Endothelial cell of umbilical vein (primary cell): ENCODE data around the gene ZNHIT3.

Source experiments
- MYC ChIP-seq: IDR thresholded peaks from one replicate; pipeline ENCODE4 v1.6.1; 2011; ENCODE audit warnings: mild to moderate bottlenecking, low read depth, low read length
- POLR2A ChIP-seq: IDR thresholded peaks from 2 replicates; pipeline ENCODE4 v1.6.1; 2012; ENCODE audit warnings: low read depth, mild to moderate bottlenecking, control low read depth, low read length
- TF ChIP-seq, protein P1 (sequence below), 2 donors: IDR thresholded peaks; 1 replicate in 1 of 2; 2 replicates in 1 of 2; pipeline ENCODE4 v1.5.1; 2011; ENCODE audit warnings: low read length in 2 of 2, mild to moderate bottlenecking in 2 of 2, moderate library complexity in 2 of 2, control low read depth in 1 of 2, inconsistent platforms in 1 of 2, low read depth in 1 of 2; ENCODE audit not compliant: insufficient read depth in 1 of 2; ENCODE audit errors: extremely low read depth in 1 of 2
- TF ChIP-seq, protein P2 (sequence below): IDR thresholded peaks from 2 replicates; pipeline ENCODE4 v1.6.1; 2011; ENCODE audit not compliant: insufficient read depth, insufficient read length

DNA sequence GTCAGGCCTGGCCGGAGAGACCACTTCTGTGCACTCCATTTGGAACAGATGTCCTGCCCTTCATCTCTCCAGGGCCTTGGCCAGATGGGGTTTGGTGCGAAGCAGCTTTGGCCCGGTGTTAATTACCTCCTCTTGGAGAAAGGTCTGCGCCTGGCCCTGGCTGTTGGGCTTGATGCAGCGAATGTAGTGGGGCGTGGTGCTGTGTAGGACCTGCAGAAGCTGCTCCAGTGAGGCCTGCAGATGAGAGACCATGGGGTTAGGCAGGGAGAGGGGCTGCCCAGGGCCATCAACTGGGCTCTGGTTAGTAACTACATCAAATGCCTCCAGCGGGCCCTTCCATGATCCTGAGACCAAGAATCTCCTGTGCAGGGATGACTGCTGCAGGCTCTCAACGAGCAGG lies 18.7 kb downstream of the ZNHIT3 start:
- no peak for TF ChIP-seq POLR2A
- TF ChIP-seq, protein P1, sequence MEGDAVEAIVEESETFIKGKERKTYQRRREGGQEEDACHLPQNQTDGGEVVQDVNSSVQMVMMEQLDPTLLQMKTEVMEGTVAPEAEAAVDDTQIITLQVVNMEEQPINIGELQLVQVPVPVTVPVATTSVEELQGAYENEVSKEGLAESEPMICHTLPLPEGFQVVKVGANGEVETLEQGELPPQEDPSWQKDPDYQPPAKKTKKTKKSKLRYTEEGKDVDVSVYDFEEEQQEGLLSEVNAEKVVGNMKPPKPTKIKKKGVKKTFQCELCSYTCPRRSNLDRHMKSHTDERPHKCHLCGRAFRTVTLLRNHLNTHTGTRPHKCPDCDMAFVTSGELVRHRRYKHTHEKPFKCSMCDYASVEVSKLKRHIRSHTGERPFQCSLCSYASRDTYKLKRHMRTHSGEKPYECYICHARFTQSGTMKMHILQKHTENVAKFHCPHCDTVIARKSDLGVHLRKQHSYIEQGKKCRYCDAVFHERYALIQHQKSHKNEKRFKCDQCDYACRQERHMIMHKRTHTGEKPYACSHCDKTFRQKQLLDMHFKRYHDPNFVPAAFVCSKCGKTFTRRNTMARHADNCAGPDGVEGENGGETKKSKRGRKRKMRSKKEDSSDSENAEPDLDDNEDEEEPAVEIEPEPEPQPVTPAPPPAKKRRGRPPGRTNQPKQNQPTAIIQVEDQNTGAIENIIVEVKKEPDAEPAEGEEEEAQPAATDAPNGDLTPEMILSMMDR (IDR thresholded peaks at IDR 0.05; ENCODE audit: extremely low read depth in 1 of 2, insufficient read depth in 1 of 2, low read depth in 1 of 2, low read length in 2 of 2): no peak
- no peak for TF ChIP-seq MYC
- TF ChIP-seq, protein P2, sequence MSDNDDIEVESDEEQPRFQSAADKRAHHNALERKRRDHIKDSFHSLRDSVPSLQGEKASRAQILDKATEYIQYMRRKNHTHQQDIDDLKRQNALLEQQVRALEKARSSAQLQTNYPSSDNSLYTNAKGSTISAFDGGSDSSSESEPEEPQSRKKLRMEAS: no peak
